Measurements from ENCODE around the gene MVB12B. TPM values are rescaled to one million over a fixed set of nuclear protein-coding genes. Genes with fewer than 3 reads are reported as not detected.
A peak's percentile ranks its signal among the peaks of the same experiment; 100 is the strongest.

MVB12B gene
- total RNA-seq, 1 donor from 2014 or later: 8.8 TPM

- DNase-seq (ENCODE audit: low spot score): no peak
- ATAC-seq: no peak
Observed at GRCh38 chr9:126511411-126511810, 184.8 kb downstream of the MVB12B start.

- ATAC-seq: no peak
Observed at GRCh38 chr9:126513159-126514036, 186.8 kb downstream of the MVB12B start.

GRCh38 chr9:126514037-126514821 is 187.6 kb downstream of the MVB12B start:
- ATAC-seq (peak; percentile 81), DNase-seq (ENCODE audit: low spot score) (no peak)

More at GRCh38 chr9:126513159-126514036, 186.8 kb downstream of the MVB12B start:
- no peak for DNase-seq (ENCODE audit: low spot score)

GRCh38 chr9:126515001-126515872 is 188.6 kb downstream of the MVB12B start:
- ATAC-seq (peak; percentile 27), DNase-seq (ENCODE audit: low spot score) (no peak)

- ATAC-seq (no peak), DNase-seq (ENCODE audit: low spot score) (no peak)
Observed at GRCh38 chr9:126515873-126516505, 189.4 kb downstream of the MVB12B start.

- ATAC-seq: no peak
Observed at GRCh38 chr9:126516561-126516935, 189.9 kb downstream of the MVB12B start.

GRCh38 chr9:126516936-126517832 is 190.6 kb downstream of the MVB12B start:
- DNase-seq (ENCODE audit: low spot score) (no peak), ATAC-seq (peak; percentile 30)

More at GRCh38 chr9:126516561-126516935, 189.9 kb downstream of the MVB12B start:
- DNase-seq (ENCODE audit: low spot score): no peak

GRCh38 chr9:126517833-126518356 is 191.3 kb downstream of the MVB12B start:
- DNase-seq (ENCODE audit: low spot score) (no peak), ATAC-seq (no peak)

GRCh38 chr9:126518763-126519162 is 192.1 kb downstream of the MVB12B start:
- DNase-seq (ENCODE audit: low spot score) (no peak), ATAC-seq (no peak)

- no peak for DNase-seq (ENCODE audit: low spot score)
- ATAC-seq: no peak
Observed at GRCh38 chr9:126519660-126520420, 193.2 kb downstream of the MVB12B start.

GRCh38 chr9:126520453-126520852 is 193.8 kb downstream of the MVB12B start:
- DNase-seq (ENCODE audit: low spot score) (no peak), ATAC-seq (no peak)

GRCh38 chr9:126521089-126521488 is 194.5 kb downstream of the MVB12B start:
- no peak for ATAC-seq
- no peak for DNase-seq (ENCODE audit: low spot score)

GRCh38 chr9:126521551-126521950 is 194.9 kb downstream of the MVB12B start:
- no peak for DNase-seq (ENCODE audit: low spot score)
- no peak for ATAC-seq

- DNase-seq (ENCODE audit: low spot score) (no peak), ATAC-seq (no peak)
Observed at GRCh38 chr9:126521976-126522590, 195.5 kb downstream of the MVB12B start.

- no peak for ATAC-seq
- no peak for DNase-seq (ENCODE audit: low spot score)
Observed at GRCh38 chr9:126522612-126523356, 196.2 kb downstream of the MVB12B start.

GRCh38 chr9:126523611-126524111 is 197.0 kb downstream of the MVB12B start:
- no peak for DNase-seq (ENCODE audit: low spot score)
- ATAC-seq: no peak
